Colonic mucosa (tissue), 4 donors: ENCODE results near the gene ING3. TPM values are rescaled to one million over a fixed set of nuclear protein-coding genes. Genes with fewer than 3 reads are reported as not detected.

Experiments used
- DNase-seq: peaks from one replicate; pipeline ENCODE4 v3.0.0-alpha.2; 2020
- H3K27ac ChIP-seq: fragments of 200-600 bp; one replicate; pipeline ENCODE4 v1.8.0; 2021
- H3K27me3 ChIP-seq: fragments of 200-600 bp; one replicate; pipeline ENCODE4 v1.8.0; 2021
- H3K36me3 ChIP-seq: fragments of 200-600 bp; one replicate; pipeline ENCODE4 v1.8.0; 2021
- H3K4me1 ChIP-seq: fragments of 200-600 bp; one replicate; pipeline ENCODE4 v1.8.0; 2021; ENCODE audit warnings: mild to moderate bottlenecking
- H3K4me3 ChIP-seq: fragments of 200-600 bp; one replicate; pipeline ENCODE4 v1.8.0; 2021
- H3K9ac ChIP-seq, 2 donors: one replicate each; pipeline ENCODE4 v1.7.0; 2013; ENCODE audit warnings: control low read depth in 2 of 2, low read depth in 2 of 2, low read length in 2 of 2
- H3K9me3 ChIP-seq: fragments of 200-600 bp; one replicate; pipeline ENCODE4 v1.8.0; 2021
- intact Hi-C: fragments of 100-400 bp; cut with DNase I; formaldehyde crosslinking; loops from one replicate; pipeline ENCODE4 v1.14.1; 2022
- total RNA-seq, 2 donors: library from RNA; stranded (reverse); fragmentation: NEBNext Ultra II Directional in 1 of 2; extraction: Animal tissue kit (Norgen Biotek cat#: 25700) in 1 of 2; gene quantifications; one replicate each; pipeline ENCODE4 v1.2.1, GENCODE V29; 2021
- TF ChIP-seq, protein P1 (sequence below): fragments of 200-600 bp; IDR thresholded peaks from one replicate; pipeline ENCODE4 v1.8.0; 2022; ENCODE audit warnings: antibody characterized with exemption, mild to moderate bottlenecking
- donor health status: healthy.
- donor health status: DM: no; HTN: no; CAD: no.
- donor health status: DM: no; HTN: no; CAD: no.

The ING3 gene
- total RNA-seq, 2 donors from 2014 or later: 12.7 to 13.6 TPM

DNA sequence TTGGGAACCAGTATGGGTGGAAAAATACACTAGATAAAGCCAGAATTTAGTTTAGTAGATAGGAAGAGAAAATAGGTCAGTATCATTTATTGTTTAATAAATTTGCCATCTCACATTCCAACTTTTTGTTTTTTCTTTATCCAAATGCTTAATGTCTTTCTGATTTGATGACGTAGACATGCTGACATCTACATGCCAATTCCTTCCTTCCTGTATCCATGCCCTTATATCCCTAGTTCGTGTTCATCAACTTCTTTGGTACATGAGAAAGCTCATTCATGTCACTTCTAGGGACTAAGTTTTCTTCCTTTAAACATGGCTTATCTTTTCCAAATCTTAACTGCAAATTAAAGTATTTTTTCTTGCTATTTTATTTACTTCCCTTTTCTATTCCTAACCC is 30.5 kb upstream of the ING3 start:
- Histone ChIP-seq H3K36me3 (no peaks in the 10 kb centered on the region), H3K9ac (no peak overlapping the region), H3K9me3 (no peaks in the 10 kb centered on the region), H3K4me3 (no peak overlapping the region), H3K27me3 (no peaks in the 10 kb centered on the region), H3K27ac (no peak overlapping the region), H3K4me1 (no peaks in the 10 kb centered on the region)
- TF ChIP-seq, protein P1, sequence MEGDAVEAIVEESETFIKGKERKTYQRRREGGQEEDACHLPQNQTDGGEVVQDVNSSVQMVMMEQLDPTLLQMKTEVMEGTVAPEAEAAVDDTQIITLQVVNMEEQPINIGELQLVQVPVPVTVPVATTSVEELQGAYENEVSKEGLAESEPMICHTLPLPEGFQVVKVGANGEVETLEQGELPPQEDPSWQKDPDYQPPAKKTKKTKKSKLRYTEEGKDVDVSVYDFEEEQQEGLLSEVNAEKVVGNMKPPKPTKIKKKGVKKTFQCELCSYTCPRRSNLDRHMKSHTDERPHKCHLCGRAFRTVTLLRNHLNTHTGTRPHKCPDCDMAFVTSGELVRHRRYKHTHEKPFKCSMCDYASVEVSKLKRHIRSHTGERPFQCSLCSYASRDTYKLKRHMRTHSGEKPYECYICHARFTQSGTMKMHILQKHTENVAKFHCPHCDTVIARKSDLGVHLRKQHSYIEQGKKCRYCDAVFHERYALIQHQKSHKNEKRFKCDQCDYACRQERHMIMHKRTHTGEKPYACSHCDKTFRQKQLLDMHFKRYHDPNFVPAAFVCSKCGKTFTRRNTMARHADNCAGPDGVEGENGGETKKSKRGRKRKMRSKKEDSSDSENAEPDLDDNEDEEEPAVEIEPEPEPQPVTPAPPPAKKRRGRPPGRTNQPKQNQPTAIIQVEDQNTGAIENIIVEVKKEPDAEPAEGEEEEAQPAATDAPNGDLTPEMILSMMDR: no peak
- DNase-seq: no peak
- intact Hi-C loops: no loop called here

DNA sequence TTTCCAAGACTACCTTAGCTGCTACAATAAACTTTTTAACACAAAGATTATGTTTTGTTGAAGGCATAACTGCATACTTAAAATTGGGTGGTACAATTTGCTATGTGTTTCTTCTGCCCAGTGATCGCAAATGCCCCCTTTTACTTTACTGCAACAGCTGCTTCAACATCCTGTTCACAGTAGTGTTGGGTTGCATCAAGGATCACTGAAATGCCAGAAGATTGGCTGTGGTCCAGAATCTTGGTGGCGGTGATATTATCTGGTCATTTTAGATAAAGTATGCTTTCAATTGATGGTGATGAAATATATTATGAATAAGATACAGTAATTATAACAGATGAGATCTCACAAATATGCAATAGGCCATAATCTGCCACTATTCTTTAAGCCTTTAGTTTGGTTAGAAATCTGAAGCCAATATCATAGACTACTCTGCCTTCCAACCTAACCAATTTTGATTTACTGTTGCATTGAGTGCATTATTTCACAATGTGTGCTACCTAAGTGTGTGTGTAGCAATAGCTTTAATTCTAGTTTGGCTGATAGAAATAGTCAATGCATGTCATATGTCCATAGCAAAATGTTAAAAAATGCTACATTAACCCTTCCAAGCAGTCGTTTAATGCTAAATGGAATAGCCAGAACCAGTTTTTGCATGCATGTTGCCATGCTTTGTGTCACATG is 29.8 kb upstream of the ING3 start:
- no peak for DNase-seq
- Histone ChIP-seq H3K36me3 (no peaks in the 10 kb centered on the region), H3K27ac (no peak overlapping the region), H3K9me3 (no peaks in the 10 kb centered on the region), H3K4me3 (no peak overlapping the region), H3K27me3 (no peaks in the 10 kb centered on the region), H3K9ac (no peak overlapping the region), H3K4me1 (no peaks in the 10 kb centered on the region)
- TF ChIP-seq, protein P1: no peak
- intact Hi-C loops: no loop called here

DNA sequence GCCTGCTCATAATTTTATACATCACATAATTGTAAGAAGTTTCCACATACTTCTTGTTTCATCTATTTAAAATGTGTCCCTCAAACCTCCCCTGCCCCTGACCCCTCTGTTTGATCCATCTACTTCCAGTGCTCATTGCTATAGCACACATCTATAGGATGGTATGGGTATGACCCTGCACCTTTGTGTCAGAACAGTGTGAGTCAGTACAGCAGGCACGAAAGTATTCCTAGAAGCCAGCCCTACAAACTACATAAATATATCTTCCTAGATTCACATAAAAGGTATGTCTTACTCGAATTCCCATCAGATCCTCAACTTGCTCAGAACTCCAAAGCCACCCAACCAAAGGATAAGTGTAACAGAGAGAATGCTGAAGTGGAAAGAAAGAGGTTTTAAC is 25.7 kb upstream of the ING3 start:
- Histone ChIP-seq H3K4me3 (no peak overlapping the region), H3K9me3 (no peaks in the 10 kb centered on the region), H3K36me3 (no peaks in the 10 kb centered on the region), H3K4me1 (no peaks in the 10 kb centered on the region), H3K27me3 (no peaks in the 10 kb centered on the region), H3K27ac (no peak overlapping the region), H3K9ac (no peak overlapping the region)
- no peak for DNase-seq
- intact Hi-C loops: no loop called here
- TF ChIP-seq, protein P1: no peak

DNA sequence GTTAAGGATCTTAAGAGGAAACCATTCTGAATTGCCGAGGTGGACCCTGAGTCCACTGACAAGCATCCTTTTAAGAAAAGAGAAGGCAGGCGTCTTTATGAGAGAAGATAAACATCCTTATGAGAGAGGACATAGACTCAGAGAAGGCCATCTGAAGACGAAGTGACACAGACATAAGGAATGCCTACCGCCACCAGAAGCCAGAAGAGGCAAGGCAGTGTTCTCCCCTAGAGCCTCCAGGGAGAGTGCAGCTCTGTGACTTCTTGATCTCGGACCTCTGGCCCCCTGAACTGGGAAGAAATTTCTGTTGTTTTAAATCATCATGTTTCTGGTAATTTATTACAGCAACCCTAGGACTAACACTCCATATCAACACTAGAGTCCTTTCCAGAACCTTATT is 25.2 kb upstream of the ING3 start:
- TF ChIP-seq, protein P1: no peak
- no peak for DNase-seq
- Histone ChIP-seq H3K4me3 (no peak overlapping the region), H3K27ac (no peak overlapping the region), H3K9ac (no peak overlapping the region), H3K4me1 (no peaks in the 10 kb centered on the region), H3K36me3 (no peaks in the 10 kb centered on the region), H3K27me3 (no peaks in the 10 kb centered on the region), H3K9me3 (no peaks in the 10 kb centered on the region)
- intact Hi-C loops: no loop called here

DNA sequence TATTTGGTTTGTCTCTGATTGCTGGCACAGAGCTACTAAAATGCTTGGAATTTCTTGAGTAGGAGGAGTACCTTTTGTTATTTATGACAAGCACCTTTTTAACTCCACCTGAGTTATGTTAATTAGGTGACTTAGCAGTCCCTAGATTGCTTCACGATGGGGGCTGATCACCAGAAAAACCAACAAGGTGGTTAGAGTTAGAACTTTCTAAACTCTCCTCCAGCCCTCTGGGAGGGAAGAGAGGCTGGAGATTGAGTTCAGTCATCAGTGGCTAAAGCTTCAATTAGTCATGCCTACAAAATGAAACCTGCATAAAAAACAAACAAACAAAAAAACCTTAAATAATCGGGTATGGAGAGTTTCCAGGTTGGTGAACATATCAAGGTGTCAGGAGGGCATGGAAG is 23.6 kb upstream of the ING3 start:
- no peak for DNase-seq
- TF ChIP-seq, protein P1: no peak
- Histone ChIP-seq H3K27me3 (no peaks in the 10 kb centered on the region), H3K27ac (no peak overlapping the region), H3K9me3 (no peaks in the 10 kb centered on the region), H3K4me1 (no peaks in the 10 kb centered on the region), H3K9ac (no peak overlapping the region), H3K4me3 (no peak overlapping the region), H3K36me3 (no peaks in the 10 kb centered on the region)
- intact Hi-C loops: no loop called here
